Nephron progenitor cell (in vitro differentiated cells): ENCODE measurements around the gene HOXB1.

ENCODE experiments used
- DNase-seq: peaks from one replicate; pipeline ENCODE4 v3.0.0; 2021
- H3K27ac Mint-ChIP-seq: 2 replicates; pipeline ENCODE4 v1.8.0; 2021; ENCODE audit warnings: mild to moderate bottlenecking, moderate library complexity, mixed read lengths
- H3K27me3 Mint-ChIP-seq: 2 replicates; pipeline ENCODE4 v1.8.0; 2021; ENCODE audit warnings: mild to moderate bottlenecking, low read depth, mixed read lengths; ENCODE audit not compliant: poor library complexity
- H3K36me3 Mint-ChIP-seq: 2 replicates; pipeline ENCODE4 v1.8.0; 2021; ENCODE audit warnings: low read depth, mixed read lengths
- H3K4me1 Mint-ChIP-seq: 2 replicates; pipeline ENCODE4 v1.8.0; 2021; ENCODE audit warnings: mixed read lengths
- H3K4me3 Mint-ChIP-seq: 2 replicates; pipeline ENCODE4 v1.8.0; 2021; ENCODE audit warnings: mild to moderate bottlenecking, moderate library complexity, mixed read lengths
- H3K9me3 Mint-ChIP-seq: 2 replicates; pipeline ENCODE4 v1.8.0; 2021; ENCODE audit warnings: mild to moderate bottlenecking, moderate library complexity, mixed read lengths
- TF ChIP-seq, protein P1 (sequence below): fragments of 200-600 bp; sonication (generic); IDR thresholded peaks from 2 replicates; pipeline ENCODE4 v1.5.0; 2021; ENCODE audit warnings: antibody characterized with exemption

Gene HOXB1

DNA sequence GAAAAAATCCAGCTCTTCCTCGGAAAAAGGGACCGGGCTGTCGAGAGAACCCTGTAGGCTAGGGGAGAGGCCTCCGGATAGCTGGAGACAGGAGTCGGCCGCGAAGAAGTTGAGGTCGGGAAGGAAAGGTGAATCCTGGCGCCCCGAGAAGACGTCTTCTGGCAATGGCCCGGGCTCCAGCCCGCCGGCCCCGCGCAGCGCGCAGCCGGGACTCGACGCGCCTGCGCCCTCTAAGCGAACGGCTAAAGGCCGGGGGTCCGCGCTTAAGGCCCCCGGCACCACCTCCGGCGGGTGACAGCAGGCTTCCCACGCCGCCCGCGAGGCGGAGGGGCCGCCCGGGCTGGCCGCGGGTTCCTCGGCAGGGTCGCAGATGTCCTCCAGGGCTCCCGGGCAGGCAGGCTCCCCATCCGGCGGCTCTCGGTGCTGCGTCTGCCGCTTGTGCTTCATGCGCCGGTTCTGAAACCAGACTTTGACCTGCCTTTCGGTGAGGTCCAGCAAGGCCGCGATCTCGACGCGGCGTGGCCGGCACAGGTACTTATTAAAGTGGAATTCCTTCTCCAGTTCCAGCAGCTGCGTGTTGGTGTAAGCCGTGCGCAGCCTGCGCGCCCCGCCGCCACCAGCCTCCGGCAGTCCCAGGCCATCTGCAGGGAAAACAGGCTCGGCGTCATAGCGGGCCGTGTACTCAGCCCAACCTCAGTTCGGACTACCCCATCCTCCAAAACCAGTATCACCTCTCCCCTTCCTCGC, 12.5 kb upstream of the HOXB1 start:
- Mint-ChIP-seq H3K27ac (peak overlapping the region; percentile 100), H3K4me1 (peaks cover 67% of the 10 kb centered on the region), H3K4me3 (peak overlapping the region; percentile 100), H3K27me3 (peaks cover 6% of the 10 kb centered on the region), H3K36me3 (peaks cover 32% of the 10 kb centered on the region), H3K9me3 (no peaks in the 10 kb centered on the region)
- TF ChIP-seq, protein P1, sequence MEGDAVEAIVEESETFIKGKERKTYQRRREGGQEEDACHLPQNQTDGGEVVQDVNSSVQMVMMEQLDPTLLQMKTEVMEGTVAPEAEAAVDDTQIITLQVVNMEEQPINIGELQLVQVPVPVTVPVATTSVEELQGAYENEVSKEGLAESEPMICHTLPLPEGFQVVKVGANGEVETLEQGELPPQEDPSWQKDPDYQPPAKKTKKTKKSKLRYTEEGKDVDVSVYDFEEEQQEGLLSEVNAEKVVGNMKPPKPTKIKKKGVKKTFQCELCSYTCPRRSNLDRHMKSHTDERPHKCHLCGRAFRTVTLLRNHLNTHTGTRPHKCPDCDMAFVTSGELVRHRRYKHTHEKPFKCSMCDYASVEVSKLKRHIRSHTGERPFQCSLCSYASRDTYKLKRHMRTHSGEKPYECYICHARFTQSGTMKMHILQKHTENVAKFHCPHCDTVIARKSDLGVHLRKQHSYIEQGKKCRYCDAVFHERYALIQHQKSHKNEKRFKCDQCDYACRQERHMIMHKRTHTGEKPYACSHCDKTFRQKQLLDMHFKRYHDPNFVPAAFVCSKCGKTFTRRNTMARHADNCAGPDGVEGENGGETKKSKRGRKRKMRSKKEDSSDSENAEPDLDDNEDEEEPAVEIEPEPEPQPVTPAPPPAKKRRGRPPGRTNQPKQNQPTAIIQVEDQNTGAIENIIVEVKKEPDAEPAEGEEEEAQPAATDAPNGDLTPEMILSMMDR, result no peak
- no peak for DNase-seq

DNA sequence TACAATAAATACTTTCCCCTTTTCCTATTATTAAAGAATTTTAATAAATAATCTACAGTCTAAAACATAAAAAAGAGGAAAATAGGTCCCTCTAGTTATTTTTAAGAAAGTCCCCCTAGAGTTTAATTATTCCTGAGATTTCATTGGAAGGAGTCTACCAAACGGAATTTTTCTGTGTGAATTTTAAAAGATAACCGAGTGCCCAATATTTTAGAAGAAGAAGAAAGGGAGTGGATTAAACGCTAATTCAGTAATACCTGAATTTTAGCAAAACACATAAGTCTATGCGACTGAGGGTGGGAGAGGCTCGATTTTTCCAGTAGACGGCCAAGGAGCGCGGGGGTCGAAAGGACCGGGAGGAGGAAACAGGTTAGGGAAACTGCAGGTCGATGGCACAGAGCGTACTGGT, 11.9 kb upstream of the HOXB1 start:
- TF ChIP-seq, protein P1, result no peak
- Mint-ChIP-seq H3K4me1 (peaks cover 63% of the 10 kb centered on the region), H3K36me3 (peaks cover 33% of the 10 kb centered on the region), H3K27ac (peak overlapping the region; percentile 100), H3K27me3 (peaks cover 6% of the 10 kb centered on the region), H3K4me3 (peak overlapping the region; percentile 100), H3K9me3 (no peaks in the 10 kb centered on the region)
- no peak for DNase-seq

DNA sequence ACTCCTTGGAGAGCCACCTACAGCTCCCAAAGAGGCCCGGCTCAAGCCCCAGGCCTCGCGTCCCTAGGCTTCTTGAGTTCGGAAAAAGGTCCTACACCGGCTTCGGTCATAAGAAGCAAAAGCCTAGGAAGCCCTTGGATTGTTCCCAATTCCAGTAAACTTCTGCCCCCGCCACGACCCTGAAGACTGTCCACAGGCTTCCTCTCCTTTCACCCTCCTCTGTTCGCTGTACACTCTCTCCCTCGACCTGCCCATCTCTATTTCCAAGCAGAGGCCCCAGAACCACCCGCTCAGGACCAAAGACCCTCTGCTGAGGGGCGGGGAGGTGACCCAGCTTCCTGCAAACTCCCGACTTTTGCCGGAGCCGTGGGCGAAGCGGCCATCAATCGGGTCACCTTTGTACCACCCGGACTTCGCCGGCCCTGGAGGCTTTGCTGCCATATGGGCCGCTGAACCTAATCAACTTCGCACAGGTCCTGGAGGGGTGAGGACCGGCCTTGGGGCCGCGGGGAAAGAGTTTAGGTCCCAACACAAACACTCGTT, 11.4 kb upstream of the HOXB1 start:
- peaks cover 39% of the 10 kb centered on the region for H3K36me3 Mint-ChIP-seq
- DNase-seq, result peak; percentile 41
- H3K4me1 Mint-ChIP-seq, result peaks cover 63% of the 10 kb centered on the region
- peak overlapping the region; percentile 100 for H3K4me3 Mint-ChIP-seq
- H3K27ac Mint-ChIP-seq, result peak overlapping the region; percentile 100
- TF ChIP-seq, protein P1, result no peak
- H3K9me3 Mint-ChIP-seq, result no peaks in the 10 kb centered on the region
- H3K27me3 Mint-ChIP-seq, result peaks cover 6% of the 10 kb centered on the region

DNA sequence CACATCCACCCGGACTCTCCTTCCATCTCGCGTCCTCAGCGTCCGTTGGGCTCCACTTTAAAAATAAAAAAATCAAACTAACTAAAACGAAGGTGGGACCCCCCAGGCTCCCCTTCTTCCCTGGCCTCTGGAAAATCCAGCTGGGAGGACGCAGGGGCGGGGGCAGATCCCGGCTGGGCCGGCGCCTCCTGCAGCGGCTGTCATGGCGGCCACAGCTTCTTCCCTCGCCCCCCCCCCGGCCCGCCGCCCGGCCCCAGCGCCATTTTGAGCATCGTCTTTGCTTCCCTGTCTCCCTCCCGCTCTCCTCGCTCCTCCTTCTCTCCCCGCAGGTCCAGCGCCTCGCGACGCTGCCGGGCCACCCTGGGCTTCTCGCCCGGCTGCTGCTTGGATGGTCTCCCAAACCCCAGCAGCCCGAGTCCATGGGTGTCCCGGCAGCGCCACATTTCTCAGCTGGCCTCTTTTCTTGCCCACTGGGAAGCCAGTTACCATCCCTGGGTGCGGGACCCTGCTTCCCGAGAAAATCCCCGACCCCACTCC, 10.8 kb upstream of the HOXB1 start:
- Mint-ChIP-seq H3K4me1 (peaks cover 63% of the 10 kb centered on the region), H3K27ac (peak overlapping the region; percentile 100), H3K27me3 (peaks cover 6% of the 10 kb centered on the region), H3K36me3 (peaks cover 44% of the 10 kb centered on the region), H3K9me3 (no peaks in the 10 kb centered on the region), H3K4me3 (peak overlapping the region; percentile 100)
- TF ChIP-seq, protein P1, result no peak
- peak; percentile 65 for DNase-seq

DNA sequence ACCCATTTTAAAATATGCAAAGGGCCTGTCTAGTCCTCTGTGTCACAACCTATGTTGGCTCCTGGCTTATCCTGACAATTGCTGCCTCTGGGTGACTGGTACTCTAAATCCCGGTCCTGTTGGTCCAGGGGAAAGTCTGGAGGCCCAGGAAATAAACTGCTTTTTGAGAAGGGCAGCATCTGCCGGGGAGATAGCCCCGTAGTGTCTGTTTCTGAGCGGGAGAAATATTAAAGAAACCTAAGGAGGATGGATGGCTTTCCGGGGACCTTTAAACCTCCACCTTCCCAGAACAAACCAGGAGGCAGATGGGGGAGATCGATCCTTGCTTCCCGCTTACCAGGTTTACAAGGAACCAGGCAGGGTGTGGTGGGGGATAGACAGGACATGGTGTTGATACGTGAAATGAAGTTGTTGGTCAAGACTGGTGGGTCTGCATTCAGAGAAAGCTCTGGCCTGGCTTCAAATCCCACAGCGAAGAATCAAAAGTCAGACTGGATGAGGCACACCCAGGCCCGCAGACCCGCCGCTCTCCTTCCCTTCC, 10.3 kb upstream of the HOXB1 start:
- H3K4me3 Mint-ChIP-seq, result peak overlapping the region; percentile 100
- H3K4me1 Mint-ChIP-seq, result peaks cover 61% of the 10 kb centered on the region
- DNase-seq, result no peak
- TF ChIP-seq, protein P1, result no peak
- peak overlapping the region; percentile 100 for H3K27ac Mint-ChIP-seq
- H3K9me3 Mint-ChIP-seq, result no peaks in the 10 kb centered on the region
- H3K27me3 Mint-ChIP-seq, result peaks cover 6% of the 10 kb centered on the region
- H3K36me3 Mint-ChIP-seq, result peaks cover 47% of the 10 kb centered on the region
